Hematopoietic multipotent progenitor cell (in vitro differentiated cells): ENCODE data around the gene AP2A2. TPM values are rescaled to one million over a fixed set of nuclear protein-coding genes. Genes with fewer than 3 reads are reported as not detected.
A peak's percentile ranks its signal among the peaks of the same experiment; 100 is the strongest.

Experiments
- DNase-seq, 3 donors: peaks; one replicate each; pipeline ENCODE4 v3.0.0-alpha.2; 2011 to 2015; ENCODE audit warnings: low read depth in 2 of 3, low spot score in 2 of 3
- total RNA-seq: library from RNA; depleted of rRNA; stranded (reverse); fragments of >200 nt; gene quantifications from one replicate; pipeline ENCODE4 v1.2.3, GENCODE V29; 2012

AP2A2 gene
- total RNA-seq, result 68.7 TPM

GRCh38 chr11:925496-926301, at the start of gene AP2A2:
AP2A2 (plus strand) TSS chr11:925870; CDS start chr11:926022, 152 bp downstream.
- DNase-seq, result peak; percentile 89 to 92 (median 91)

- DNase-seq, result no peak
Observed at GRCh38 chr11:876545-876944, 49.1 kb upstream of the AP2A2 start.

GRCh38 chr11:877565-877964, 48.1 kb upstream of the AP2A2 start:
- peak in 2 of 3 donors; percentile 15 to 31 for DNase-seq

GRCh38 chr11:880447-880846, 45.2 kb upstream of the AP2A2 start:
- no peak for DNase-seq

GRCh38 chr11:882596-882995, 43.1 kb upstream of the AP2A2 start:
- DNase-seq, result no peak

- DNase-seq, result no peak
Observed at GRCh38 chr11:883527-883926, 42.1 kb upstream of the AP2A2 start.

GRCh38 chr11:884578-885070, 41.0 kb upstream of the AP2A2 start:
- no peak for DNase-seq

- no peak for DNase-seq
Observed at GRCh38 chr11:886568-886967, 39.1 kb upstream of the AP2A2 start.

- DNase-seq, result no peak
Observed at GRCh38 chr11:887589-887988, 38.1 kb upstream of the AP2A2 start.

GRCh38 chr11:888310-889212, 37.1 kb upstream of the AP2A2 start:
- no peak for DNase-seq

GRCh38 chr11:889257-889656, 36.4 kb upstream of the AP2A2 start:
- no peak for DNase-seq

- no peak for DNase-seq
Observed at GRCh38 chr11:889687-890475, 35.8 kb upstream of the AP2A2 start.

GRCh38 chr11:890794-891540, 34.7 kb upstream of the AP2A2 start:
- DNase-seq, result no peak

GRCh38 chr11:893008-893654, 32.5 kb upstream of the AP2A2 start:
- DNase-seq, result no peak

- no peak for DNase-seq
Observed at GRCh38 chr11:894575-895201, 31.0 kb upstream of the AP2A2 start.

- DNase-seq, result no peak
Observed at GRCh38 chr11:895331-896110, 30.1 kb upstream of the AP2A2 start.

- DNase-seq, result no peak
Observed at GRCh38 chr11:897253-898142, 28.2 kb upstream of the AP2A2 start.
